ENCODE results near the gene CCDC9B.
A peak's percentile ranks its signal among the peaks of the same experiment; 100 is the strongest.

Gene CCDC9B

DNA sequence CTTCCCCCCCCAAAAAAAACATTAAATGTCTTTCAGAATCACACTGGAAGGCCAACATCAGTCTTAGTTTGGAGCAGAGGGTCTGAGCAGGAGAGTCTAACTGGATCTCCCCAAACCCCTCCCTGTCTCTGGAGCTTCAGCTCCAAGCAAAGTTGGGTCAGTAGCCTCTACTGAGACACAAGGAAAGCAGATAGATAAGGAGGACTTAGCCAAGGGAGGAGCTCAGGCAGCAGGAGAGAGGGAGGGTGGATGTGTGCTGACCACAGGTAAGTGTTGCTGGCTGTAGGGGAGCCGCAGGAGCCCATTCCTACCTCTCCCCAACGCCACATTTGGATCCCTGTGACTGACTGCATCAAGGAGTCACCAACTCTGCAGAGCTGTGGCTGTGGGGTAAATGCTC is 40.0 kb downstream of the CCDC9B start:
- H3K27ac Mint-ChIP-seq = peak overlapping the region; percentile 70
- peaks cover 21% of the 10 kb centered on the region for H3K4me1 Mint-ChIP-seq
- no peak overlapping the region for H3K4me3 Mint-ChIP-seq
- no peaks in the 10 kb centered on the region for H3K9me3 Mint-ChIP-seq
- H3K27me3 Mint-ChIP-seq = no peaks in the 10 kb centered on the region
- peaks cover 22% of the 10 kb centered on the region for H3K36me3 Mint-ChIP-seq

DNA sequence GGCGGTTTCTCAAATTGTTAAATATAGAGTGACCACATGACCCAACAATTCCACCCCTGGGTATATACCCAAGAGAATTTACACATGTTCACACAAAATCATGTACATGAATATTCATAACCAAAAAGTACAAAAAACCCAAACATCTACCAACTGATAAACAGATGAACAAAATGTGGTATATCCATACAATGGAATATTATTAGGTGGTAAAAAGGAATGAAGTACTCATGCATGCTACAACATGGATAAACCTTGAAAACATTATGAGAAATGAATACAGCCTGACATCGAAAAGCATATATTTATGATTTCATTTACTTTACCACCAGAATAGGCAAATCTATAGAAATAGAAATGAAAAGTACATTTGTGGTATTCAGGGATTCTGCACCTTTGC is 40.4 kb downstream of the CCDC9B start:
- Mint-ChIP-seq H3K4me3 (no peak overlapping the region), H3K9me3 (no peaks in the 10 kb centered on the region), H3K27me3 (no peaks in the 10 kb centered on the region), H3K4me1 (peaks cover 18% of the 10 kb centered on the region), H3K27ac (no peak overlapping the region), H3K36me3 (peaks cover 22% of the 10 kb centered on the region)

GRCh38 chr15:40298216-40298935 is 42.4 kb downstream of the CCDC9B start:
- Mint-ChIP-seq H3K27ac (no peak overlapping the region), H3K9me3 (no peaks in the 10 kb centered on the region), H3K36me3 (peaks cover 22% of the 10 kb centered on the region), H3K27me3 (no peaks in the 10 kb centered on the region), H3K4me1 (no peaks in the 10 kb centered on the region), H3K4me3 (no peak overlapping the region)

DNA sequence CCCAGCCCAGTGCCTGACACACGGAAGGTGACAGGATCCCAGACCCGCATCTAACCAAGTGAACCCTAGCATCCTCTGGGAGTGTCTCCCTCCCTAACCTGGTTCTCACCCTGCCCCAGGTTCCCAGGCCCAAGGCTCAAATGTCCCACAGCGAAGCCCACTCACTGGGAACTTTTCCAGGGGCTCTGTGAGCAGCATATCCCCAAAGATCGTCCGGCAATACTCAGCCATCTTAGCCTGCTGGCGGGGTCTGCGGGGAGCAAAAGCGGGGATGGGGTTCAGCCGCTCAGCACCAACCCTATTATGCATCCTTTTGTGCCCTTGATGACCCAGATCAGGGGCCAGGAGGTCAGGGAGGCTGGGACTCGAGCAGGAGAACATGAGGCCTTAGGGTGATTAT is 43.4 kb downstream of the CCDC9B start:
- no peak overlapping the region for H3K27ac Mint-ChIP-seq
- H3K36me3 Mint-ChIP-seq = peaks cover 22% of the 10 kb centered on the region

GRCh38 chr15:40296561-40297230 is 44.0 kb downstream of the CCDC9B start:
- no peaks in the 10 kb centered on the region for H3K4me1 Mint-ChIP-seq
- H3K4me3 Mint-ChIP-seq = no peak overlapping the region
- H3K27me3 Mint-ChIP-seq = no peaks in the 10 kb centered on the region
- no peaks in the 10 kb centered on the region for H3K9me3 Mint-ChIP-seq
- H3K27ac Mint-ChIP-seq = no peak overlapping the region
- H3K36me3 Mint-ChIP-seq = peaks cover 20% of the 10 kb centered on the region

More for the DNA sequence above, 43.4 kb downstream of the CCDC9B start:
- H3K4me3 Mint-ChIP-seq = no peak overlapping the region
- H3K27me3 Mint-ChIP-seq = no peaks in the 10 kb centered on the region
- H3K9me3 Mint-ChIP-seq = no peaks in the 10 kb centered on the region
- no peaks in the 10 kb centered on the region for H3K4me1 Mint-ChIP-seq

GRCh38 chr15:40295877-40296560 is 44.7 kb downstream of the CCDC9B start:
- H3K4me1 Mint-ChIP-seq = no peaks in the 10 kb centered on the region
- peaks cover 17% of the 10 kb centered on the region for H3K36me3 Mint-ChIP-seq
- no peak overlapping the region for H3K27ac Mint-ChIP-seq
- H3K9me3 Mint-ChIP-seq = no peaks in the 10 kb centered on the region
- H3K27me3 Mint-ChIP-seq = no peaks in the 10 kb centered on the region
- H3K4me3 Mint-ChIP-seq = no peak overlapping the region

DNA sequence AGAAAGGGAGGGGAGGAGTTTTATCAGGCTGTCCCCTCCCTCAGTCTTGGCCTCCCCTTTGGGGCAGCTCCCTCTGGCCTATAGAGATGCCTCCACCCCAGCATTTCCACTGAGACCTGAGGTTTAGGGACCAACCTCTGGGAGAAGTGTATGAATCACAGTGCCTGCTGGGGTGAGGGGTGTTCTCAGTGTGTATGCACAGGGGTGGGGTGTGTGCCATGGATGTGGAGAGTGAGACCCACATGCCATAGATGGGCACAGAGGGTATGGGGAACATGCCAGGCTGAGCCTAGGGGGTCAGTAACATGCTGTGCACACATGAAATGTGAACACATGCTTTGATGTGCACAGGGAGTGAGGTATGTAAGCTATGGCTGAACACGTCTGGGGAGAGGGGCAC is 45.4 kb downstream of the CCDC9B start:
- H3K36me3 Mint-ChIP-seq = peaks cover 10% of the 10 kb centered on the region

DNA sequence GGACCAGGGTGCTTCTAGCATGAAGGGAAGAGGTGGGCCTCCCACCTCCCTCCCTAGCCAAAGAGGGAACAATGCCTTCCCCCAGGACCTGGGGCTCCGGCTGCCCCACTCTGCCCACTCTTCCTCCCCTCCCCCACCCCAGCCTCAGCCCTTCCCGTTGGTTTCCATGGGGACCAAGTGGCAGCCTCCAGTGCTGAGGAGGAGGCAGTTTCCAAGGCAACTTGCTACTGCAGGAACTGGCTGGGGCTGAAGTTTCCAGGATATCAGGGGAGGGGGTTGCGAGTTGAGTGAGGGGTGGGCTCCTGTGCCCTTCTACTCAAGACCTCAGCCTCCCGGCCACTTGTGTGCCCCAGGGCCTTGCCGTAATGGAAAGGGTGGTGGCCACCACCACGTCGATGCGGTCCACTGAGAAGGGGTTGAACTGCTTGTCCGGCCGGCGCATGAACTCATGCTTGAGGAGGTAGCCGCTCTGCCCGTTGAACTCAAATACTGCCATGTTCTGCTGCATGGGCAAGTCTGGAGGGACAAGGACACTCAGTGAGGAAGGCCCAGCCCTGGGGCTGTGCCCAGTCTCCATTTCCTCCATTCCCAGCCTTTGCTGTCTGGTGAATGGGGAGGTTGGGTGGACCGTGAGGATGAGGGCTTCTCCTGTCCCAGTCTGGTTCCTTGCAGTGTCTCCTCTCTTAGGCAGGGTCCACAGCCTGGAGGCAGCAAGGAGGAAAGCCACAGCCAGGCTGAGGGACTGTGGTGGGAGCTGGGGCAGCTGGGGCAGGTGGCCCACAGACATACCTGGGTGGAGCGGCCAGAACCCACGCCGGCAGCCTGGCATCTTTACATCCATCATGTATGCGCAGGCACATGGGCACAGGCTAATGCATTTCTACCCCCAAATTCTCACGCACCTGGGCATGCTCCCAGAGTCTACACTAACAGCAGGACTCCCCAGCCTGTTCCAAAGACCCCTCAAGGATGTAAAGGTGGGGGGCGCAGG is 46.5 kb downstream of the CCDC9B start:
- Mint-ChIP-seq H3K27ac (no peak overlapping the region), H3K36me3 (peaks cover 5% of the 10 kb centered on the region), H3K4me3 (no peak overlapping the region), H3K4me1 (peaks cover 3% of the 10 kb centered on the region), H3K9me3 (no peaks in the 10 kb centered on the region), H3K27me3 (no peaks in the 10 kb centered on the region)

More for the DNA sequence above, 45.4 kb downstream of the CCDC9B start:
- Mint-ChIP-seq H3K4me1 (no peaks in the 10 kb centered on the region), H3K27me3 (no peaks in the 10 kb centered on the region), H3K27ac (no peak overlapping the region), H3K9me3 (no peaks in the 10 kb centered on the region), H3K4me3 (no peak overlapping the region)

GRCh38 chr15:40293006-40293405 is 47.7 kb downstream of the CCDC9B start:
- Mint-ChIP-seq H3K9me3 (no peaks in the 10 kb centered on the region), H3K27me3 (no peaks in the 10 kb centered on the region), H3K27ac (no peak overlapping the region), H3K4me3 (no peak overlapping the region), H3K4me1 (peaks cover 3% of the 10 kb centered on the region), H3K36me3 (peaks cover 4% of the 10 kb centered on the region)

GRCh38 chr15:40292246-40292645 is 48.5 kb downstream of the CCDC9B start:
- Mint-ChIP-seq H3K36me3 (peaks cover 4% of the 10 kb centered on the region), H3K4me3 (no peak overlapping the region), H3K27me3 (no peaks in the 10 kb centered on the region), H3K4me1 (peaks cover 3% of the 10 kb centered on the region), H3K27ac (no peak overlapping the region), H3K9me3 (no peaks in the 10 kb centered on the region)

GRCh38 chr15:40290918-40291574 is 49.7 kb downstream of the CCDC9B start:
- Mint-ChIP-seq H3K4me1 (peaks cover 3% of the 10 kb centered on the region), H3K27me3 (no peaks in the 10 kb centered on the region), H3K27ac (no peak overlapping the region), H3K9me3 (no peaks in the 10 kb centered on the region), H3K4me3 (no peak overlapping the region), H3K36me3 (peaks cover 4% of the 10 kb centered on the region)

- Mint-ChIP-seq H3K4me1 (peaks cover 3% of the 10 kb centered on the region), H3K36me3 (peaks cover 4% of the 10 kb centered on the region), H3K4me3 (no peak overlapping the region), H3K27ac (no peak overlapping the region), H3K9me3 (no peaks in the 10 kb centered on the region), H3K27me3 (no peaks in the 10 kb centered on the region)
Observed at GRCh38 chr15:40290545-40290917, 50.2 kb downstream of the CCDC9B start.

DNA sequence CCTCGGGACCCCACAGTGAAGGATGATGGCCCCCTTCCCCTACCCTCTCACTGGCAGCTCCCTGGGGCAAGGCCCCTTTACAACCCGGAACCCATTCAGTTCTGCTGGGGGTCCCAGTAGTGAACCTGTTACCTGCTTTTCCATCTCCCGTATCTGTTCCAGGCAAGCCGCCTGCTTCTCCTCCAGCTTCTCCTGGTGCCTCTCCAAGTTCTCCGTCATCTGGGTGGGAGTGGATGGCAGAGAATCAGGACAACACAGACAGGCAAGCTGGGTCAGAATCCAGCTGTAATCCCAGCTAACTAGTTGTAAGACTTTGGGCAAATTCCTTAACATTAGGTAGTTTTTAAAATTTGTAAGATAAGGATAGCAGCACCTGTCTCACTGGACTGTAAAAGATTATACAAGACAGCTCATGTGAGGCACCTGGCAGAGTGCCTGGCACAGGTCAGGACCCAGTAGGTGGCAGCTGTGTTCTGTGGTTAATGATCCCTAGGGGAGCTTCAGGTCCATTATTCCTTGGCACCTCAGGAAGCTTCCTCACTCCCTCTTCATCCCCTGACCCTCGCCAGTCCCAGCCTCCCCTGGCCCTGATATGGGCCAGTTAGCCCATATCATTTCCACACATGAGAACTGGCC is 51.5 kb downstream of the CCDC9B start:
- H3K4me3 Mint-ChIP-seq = no peak overlapping the region
- H3K9me3 Mint-ChIP-seq = no peaks in the 10 kb centered on the region
- peaks cover 4% of the 10 kb centered on the region for H3K36me3 Mint-ChIP-seq
- H3K4me1 Mint-ChIP-seq = peaks cover 3% of the 10 kb centered on the region
- H3K27ac Mint-ChIP-seq = no peak overlapping the region
- no peaks in the 10 kb centered on the region for H3K27me3 Mint-ChIP-seq

GRCh38 chr15:40287968-40288367 is 52.8 kb downstream of the CCDC9B start:
- H3K27ac Mint-ChIP-seq = no peak overlapping the region
- H3K27me3 Mint-ChIP-seq = no peaks in the 10 kb centered on the region
- H3K4me3 Mint-ChIP-seq = no peak overlapping the region
- H3K9me3 Mint-ChIP-seq = no peaks in the 10 kb centered on the region
- H3K36me3 Mint-ChIP-seq = peaks cover 4% of the 10 kb centered on the region
- H3K4me1 Mint-ChIP-seq = peaks cover 3% of the 10 kb centered on the region

All from activated naive CD4-positive, alpha-beta T cell treated with anti-CD3 and anti-CD28 coated beads, Interleukin-2, amount 50 U/mL, for 24 hours (primary cell).